PFSK-1 (cell line): ENCODE measurements around the gene OR4D9.

Experiments
- POLR2AphosphoS5 ChIP-seq: IDR thresholded peaks from 2 replicates; pipeline ENCODE4 v1.6.1; 2012; ENCODE audit warnings: low read depth, mild to moderate bottlenecking, control low read depth, low read length, moderate library complexity
- TAF1 ChIP-seq: IDR thresholded peaks from 2 replicates; pipeline ENCODE4 v1.6.1; 2012; ENCODE audit warnings: low read length, control low read depth, borderline replicate concordance; ENCODE audit not compliant: insufficient read depth

DNA sequence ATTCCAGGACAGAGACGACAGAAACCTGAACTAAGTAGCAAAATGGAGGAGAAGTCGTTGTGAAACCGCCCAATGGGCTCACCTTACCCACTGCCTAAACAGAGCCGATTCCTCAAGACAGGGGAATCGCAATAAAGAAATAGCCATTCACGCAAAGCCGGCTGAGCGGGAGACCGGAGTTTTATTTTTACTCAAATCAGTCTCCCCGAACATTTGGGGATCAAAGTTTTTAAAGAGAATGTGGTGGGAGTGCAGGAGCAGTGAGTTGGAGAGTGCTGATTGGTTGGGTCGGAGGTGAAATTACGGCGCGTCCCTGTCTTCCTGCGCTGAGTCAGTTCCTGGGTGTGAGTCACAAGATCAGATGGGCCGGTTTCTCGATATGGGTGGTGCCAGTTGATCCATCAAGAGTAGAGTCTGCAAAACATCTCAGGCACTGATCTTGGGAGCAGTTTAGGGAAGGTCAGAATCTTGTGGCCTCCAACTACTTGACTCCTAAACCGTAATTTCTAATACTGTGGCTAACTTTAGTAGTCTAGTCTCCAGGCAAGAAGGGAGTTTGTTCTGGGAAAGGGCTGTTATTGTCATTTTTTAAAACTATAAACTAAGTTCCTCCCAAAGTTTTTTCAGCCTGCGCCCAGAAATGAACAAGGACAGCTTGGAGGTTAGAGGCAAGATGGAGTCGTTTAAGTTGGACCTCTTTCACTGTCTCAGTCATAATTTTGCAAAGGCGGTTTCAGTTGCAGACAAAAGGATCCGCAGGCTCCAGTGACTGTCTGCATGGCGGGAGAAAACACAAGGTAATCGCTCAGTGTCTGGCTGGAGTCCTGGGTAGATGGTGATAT is 34.1 kb downstream of the OR4D9 start:
- TF ChIP-seq POLR2AphosphoS5 (no peak), TAF1 (no peak)
